Measurements from ENCODE around the gene BCAS3.

GRCh38 chr17:61235001-61235826 is 557.6 kb downstream of the BCAS3 start:
- TF ChIP-seq CTCF (IDR thresholded peaks at IDR 0.05; ENCODE audit: insufficient read depth, low read depth, low read length): no peak
- TF ChIP-seq EZH2 (IDR thresholded peaks at IDR 0.05; ENCODE audit: insufficient read depth, low read length): no peak
